Ureter (tissue), 1 donor: ENCODE results near the gene CHST15. TPM values are rescaled to one million over a fixed set of nuclear protein-coding genes. Genes with fewer than 3 reads are reported as not detected.

Source experiments
- DNase-seq: peaks from one replicate; pipeline ENCODE4 v3.0.0-alpha.2; 2020; ENCODE audit warnings: low spot score
- total RNA-seq: library from RNA; stranded (reverse); gene quantifications from one replicate; pipeline ENCODE4 v1.2.4, GENCODE V29; 2023
- donor health status: DM: yes; HTN: yes; CAD: no.

CHST15 gene
- total RNA-seq, 1 donor from 2014 or later: 15.7 TPM

DNA sequence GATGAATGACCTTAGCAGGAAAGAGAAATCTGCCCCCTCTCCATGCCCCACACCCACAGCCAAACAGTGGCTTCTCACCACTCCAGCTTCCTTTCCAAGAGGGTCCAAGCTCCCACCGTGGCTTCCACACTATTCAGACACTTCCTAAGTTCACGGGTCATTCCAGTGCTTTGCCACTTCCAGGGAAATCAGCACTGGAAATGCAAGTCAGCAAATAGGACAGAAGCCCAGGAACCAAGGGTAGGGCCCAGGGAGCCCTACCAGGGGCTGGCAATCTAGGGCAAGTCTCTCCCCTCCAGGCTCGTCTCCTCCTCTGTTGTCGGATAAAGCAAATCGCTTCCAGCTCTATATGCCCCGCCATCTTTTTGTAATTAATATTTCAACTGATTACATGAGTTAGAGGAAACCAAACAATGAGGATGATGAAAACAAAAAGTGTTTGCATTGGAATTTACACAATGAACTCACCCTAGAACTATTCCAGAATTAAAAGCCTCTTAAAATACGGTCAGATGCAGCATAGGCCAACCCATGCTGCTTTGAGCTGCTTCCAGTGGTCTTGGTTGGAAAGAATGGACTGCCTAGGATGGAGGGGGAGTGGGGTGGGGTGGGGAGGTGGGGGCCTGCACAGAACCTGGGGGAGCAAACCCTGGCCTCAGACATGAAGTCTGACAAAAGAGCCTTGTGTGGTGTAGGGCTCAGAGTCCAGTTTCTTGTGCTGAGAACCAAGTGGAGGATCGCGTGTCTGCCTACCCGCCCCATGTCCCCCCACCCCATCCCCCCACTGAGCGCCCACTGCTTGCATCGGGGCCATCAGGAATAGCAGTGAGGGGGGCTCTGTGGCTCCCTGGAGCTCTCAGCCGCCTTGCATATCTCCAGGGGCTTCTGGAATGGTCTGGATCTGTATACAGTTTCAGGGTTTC lies 127.2 kb downstream of the CHST15 start:
- no peak for DNase-seq

DNA sequence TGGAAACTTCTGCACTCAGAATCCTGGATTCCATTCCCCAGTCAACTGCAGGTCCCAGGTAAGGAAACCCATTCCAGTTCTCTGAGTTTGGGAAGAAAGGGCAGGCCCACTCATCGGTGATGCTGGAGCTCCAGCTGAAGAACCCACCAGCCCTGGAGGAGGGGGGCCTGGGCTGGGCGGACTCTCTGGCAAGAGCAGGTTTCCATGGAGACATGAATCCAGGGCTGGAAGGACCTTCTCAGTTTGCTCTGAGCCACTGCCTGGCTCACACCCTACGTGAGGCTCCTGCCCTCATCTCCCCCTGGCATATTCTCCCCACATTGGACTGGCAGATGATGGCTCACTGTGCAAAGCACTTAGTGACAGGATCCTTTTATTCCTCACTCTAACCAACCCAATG lies 128.4 kb downstream of the CHST15 start:
- no peak for DNase-seq

DNA sequence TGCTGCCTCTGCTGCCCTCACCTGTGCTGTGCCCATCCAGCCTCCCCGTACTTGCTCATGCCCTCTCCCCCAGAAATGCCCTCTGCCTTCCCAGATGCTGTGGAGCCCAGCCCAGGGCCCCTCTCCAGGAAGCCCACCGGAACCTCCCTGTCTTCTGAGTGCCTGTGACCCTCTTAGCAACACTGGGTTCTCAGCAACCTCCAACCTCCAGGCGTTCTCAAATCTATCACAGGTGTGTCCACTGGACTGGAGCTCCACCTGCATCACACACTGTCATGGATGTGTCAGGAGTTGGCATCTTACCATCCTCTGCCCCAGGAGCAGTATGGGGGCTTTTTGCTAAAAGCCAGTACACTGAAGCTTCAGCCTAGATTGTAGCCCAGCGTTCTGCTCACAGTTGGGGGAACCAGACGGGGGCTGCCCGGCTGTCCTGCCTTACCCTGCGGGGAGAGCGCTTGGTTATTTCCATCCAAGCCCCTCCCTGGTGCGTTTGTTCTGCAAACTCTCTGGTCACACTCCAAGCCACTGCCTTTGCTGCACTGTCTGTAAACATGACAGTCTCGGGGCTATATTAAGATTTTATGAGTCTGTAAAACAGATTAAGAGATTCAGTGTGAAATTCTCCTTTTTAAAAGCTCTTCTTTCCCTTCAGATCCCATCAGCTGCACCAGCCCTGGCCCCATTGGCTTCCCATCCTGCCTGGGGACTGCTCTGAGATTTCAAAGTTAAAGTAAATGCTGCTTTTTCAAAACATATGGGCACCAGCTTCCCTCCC lies 130.5 kb downstream of the CHST15 start:
- no peak for DNase-seq

DNA sequence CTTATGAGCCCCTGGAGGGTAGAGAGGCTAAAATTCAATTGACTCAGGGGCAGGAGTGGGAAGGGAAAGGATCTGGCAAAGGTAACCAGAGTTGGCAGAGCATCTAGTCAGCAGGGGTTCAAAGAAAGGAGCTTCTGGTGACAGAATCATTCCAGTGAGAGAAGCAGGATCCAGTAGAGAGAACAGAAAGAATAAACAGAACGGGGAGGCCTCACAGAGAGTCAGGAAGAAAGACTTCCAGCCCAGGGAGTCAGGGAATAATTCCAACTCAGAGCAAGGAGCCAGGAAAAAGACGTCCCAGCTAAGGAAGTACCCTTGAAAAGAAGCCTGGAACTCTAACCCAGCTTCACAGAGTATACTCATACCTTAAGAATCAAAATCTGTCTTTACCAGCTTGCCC lies 135.2 kb downstream of the CHST15 start:
- no peak for DNase-seq

Other genes with a start within 250 kb of the CHST15 start
- 23.6 TPM for gene CPXM2, start 201.8 kb downstream of the CHST15 start, total RNA-seq